ENCODE results near the gene NPLOC4.

Gene NPLOC4

GRCh38 chr17:81539961-81540675 is 96.8 kb downstream of the NPLOC4 start:
- DNase-seq (ENCODE audit: low read depth) = no peak
- H3K4me3 ChIP-seq (ENCODE audit: low read length) = no peak overlapping the region
- no peak for TF ChIP-seq CTCF (conservative IDR thresholded peaks at IDR 0.05; ENCODE audit: low read depth, low read length)

DNA sequence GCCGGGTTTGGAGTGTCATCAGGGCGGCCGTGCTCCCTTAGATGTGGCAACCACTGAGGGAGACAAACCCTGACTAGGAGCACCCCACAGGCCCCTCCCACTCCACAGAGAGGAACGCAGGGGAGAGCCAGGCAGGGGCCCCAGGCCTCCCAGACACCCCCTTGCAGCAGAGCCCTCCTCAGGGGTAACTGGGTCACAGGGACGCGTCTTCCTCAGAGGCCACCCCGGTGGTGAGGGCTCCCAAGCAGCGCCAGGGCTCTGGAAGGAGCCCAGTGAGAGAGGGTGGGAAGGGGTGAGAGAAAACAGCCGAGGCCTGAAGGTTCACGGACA is 97.4 kb downstream of the NPLOC4 start:
- no peak for TF ChIP-seq CTCF (conservative IDR thresholded peaks at IDR 0.05; ENCODE audit: low read depth, low read length)
- no peak overlapping the region for H3K4me3 ChIP-seq (ENCODE audit: low read length)
- no peak for DNase-seq (ENCODE audit: low read depth)

GRCh38 chr17:81538651-81539570 is 98.0 kb downstream of the NPLOC4 start:
- TF ChIP-seq CTCF (conservative IDR thresholded peaks at IDR 0.05; ENCODE audit: low read depth, low read length) = no peak
- no peak overlapping the region for H3K4me3 ChIP-seq (ENCODE audit: low read length)
- no peak for DNase-seq (ENCODE audit: low read depth)

- no peak for TF ChIP-seq CTCF (conservative IDR thresholded peaks at IDR 0.05; ENCODE audit: low read depth, low read length)
Measured at GRCh38 chr17:81537856-81538555, 98.9 kb downstream of the NPLOC4 start.

DNA sequence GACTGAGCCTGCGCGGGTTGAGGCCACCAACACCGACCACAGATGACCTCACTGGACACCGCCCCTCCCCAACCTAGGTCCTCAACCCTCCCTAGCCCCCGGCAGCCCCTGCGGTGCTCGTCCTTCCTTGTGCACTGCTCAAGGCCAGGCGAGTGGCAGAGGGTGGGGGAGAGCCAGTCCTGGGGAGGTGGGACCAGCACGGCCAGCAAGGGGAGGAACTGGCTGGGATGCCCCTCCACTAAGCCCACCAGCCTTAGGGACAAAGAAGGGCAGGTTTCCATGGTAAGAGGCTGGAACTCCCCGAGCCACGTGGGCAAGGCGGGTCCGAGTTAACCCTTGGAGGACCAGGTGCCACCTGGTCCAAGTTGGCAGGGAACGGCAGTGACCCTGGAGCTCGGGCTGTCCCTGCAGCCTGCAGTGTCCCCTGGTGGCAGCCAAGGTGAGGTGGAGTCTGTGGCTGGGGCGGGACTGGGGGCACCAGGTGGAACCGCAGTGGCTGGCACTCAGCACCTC is 99.5 kb downstream of the NPLOC4 start:
- H3K4me3 ChIP-seq (ENCODE audit: low read length) = no peak overlapping the region
- peak; percentile 78 for TF ChIP-seq CTCF (conservative IDR thresholded peaks at IDR 0.05; ENCODE audit: low read depth, low read length)
- DNase-seq (ENCODE audit: low read depth) = no peak

More at GRCh38 chr17:81537856-81538555, 98.9 kb downstream of the NPLOC4 start:
- H3K4me3 ChIP-seq (ENCODE audit: low read length) = no peak overlapping the region
- DNase-seq (ENCODE audit: low read depth) = no peak

DNA sequence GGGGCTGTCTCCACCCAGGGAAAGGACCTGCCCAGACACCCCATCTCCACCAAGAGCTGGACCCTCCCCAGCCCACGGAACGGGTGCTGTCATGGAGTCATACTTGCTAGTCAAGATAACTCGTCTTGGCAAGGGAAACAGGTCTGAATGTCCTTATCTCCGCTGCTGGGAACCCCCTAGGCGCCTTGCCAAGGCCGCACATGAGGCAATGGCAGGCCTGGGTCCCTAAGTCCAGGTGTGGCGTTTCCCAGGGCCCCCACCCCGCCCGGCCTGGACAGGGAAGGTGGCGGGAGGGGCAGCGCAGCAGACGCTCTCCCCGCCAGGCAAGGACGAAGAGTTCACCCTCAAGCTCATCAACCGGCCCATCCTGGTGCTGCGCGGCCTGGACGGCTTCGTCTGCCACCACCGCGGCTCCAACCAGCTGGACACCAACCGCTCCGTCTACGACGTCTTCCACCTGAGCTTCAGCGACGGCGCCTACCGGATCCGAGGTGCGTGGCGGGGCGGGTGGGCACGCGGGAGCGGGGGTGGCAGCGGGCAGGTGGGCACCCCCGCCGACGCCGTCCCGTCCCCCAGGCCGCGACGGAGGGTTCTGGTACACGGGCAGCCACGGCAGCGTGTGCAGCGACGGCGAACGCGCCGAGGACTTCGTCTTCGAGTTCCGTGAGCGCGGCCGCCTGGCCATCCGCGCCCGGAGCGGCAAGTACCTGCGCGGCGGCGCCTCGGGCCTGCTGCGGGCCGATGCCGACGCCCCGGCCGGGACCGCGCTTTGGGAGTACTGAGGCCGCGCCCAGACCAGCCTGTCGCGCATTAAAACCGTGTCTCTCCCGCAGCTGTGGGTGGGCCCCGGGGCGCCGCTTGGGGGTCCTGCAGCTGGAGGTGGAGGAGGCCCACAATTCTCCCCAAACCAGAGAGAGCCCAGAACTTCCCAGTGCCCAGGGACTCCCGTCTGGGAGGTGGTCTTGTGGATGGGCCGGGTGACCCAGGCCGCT is 100.3 kb downstream of the NPLOC4 start:
- no peak for DNase-seq (ENCODE audit: low read depth)
- H3K4me3 ChIP-seq (ENCODE audit: low read length) = no peak overlapping the region
- no peak for TF ChIP-seq CTCF (conservative IDR thresholded peaks at IDR 0.05; ENCODE audit: low read depth, low read length)

Data from retinal pigment epithelial cell (primary cell).